Muscle layer of colon (tissue), 2 donors: ENCODE results near the gene CACNA1D.

Experiments
- H3K27ac ChIP-seq: one replicate; pipeline ENCODE4 v1.7.0; 2013; ENCODE audit warnings: low read depth, mild to moderate bottlenecking, low read length, moderate library complexity
- H3K27me3 ChIP-seq, 2 donors: one replicate each; pipeline ENCODE4 v1.7.0; 2013; ENCODE audit warnings: low read length in 2 of 2, mild to moderate bottlenecking in 2 of 2; ENCODE audit not compliant: insufficient read depth in 2 of 2, control insufficient read depth in 1 of 2
- H3K36me3 ChIP-seq: one replicate; pipeline ENCODE4 v1.7.0; 2013; ENCODE audit warnings: mild to moderate bottlenecking, low read length; ENCODE audit not compliant: insufficient read depth
- H3K4me1 ChIP-seq: one replicate; pipeline ENCODE4 v1.7.0; 2013; ENCODE audit warnings: mild to moderate bottlenecking, low read length; ENCODE audit not compliant: insufficient read depth
- H3K4me3 ChIP-seq, 2 donors: one replicate each; pipeline ENCODE4 v1.7.0; 2013; ENCODE audit warnings: low read length in 2 of 2, low read depth in 1 of 2, mild to moderate bottlenecking in 1 of 2, moderate library complexity in 1 of 2
- H3K9ac ChIP-seq: one replicate; pipeline ENCODE4 v1.7.0; 2013; ENCODE audit warnings: low read length
- H3K9me3 ChIP-seq: one replicate; pipeline ENCODE4 v1.7.0; 2013; ENCODE audit warnings: mild to moderate bottlenecking, low read length
- donor health status: abdominal sarcoma.
- donor health status: Adenocarcinoma of cecum.

Gene CACNA1D

GRCh38 chr3:53496392-53496670, 1.9 kb downstream of the CACNA1D start:
- H3K4me3 ChIP-seq: no peak overlapping the region
- no peak overlapping the region for H3K9ac ChIP-seq
- peaks cover 29% of the 10 kb centered on the region for H3K4me1 ChIP-seq
- H3K27ac ChIP-seq: peak overlapping the region; percentile 49
- no peaks in the 10 kb centered on the region for H3K27me3 ChIP-seq
- H3K9me3 ChIP-seq: no peaks in the 10 kb centered on the region
- no peaks in the 10 kb centered on the region for H3K36me3 ChIP-seq

DNA sequence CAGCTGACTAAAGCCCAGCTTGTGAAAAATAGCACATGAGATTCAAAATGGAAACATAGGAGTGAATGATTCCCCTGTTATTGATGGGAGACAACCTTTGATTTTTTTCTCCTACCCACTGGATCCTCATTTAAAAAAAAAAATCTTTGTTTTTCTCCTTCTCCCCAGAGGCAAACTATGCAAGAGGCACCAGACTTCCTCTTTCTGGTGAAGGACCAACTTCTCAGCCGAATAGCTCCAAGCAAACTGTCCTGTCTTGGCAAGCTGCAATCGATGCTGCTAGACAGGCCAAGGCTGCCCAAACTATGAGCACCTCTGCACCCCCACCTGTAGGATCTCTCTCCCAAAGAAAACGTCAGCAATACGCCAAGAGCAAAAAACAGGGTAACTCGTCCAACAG, 2.6 kb downstream of the CACNA1D start:
- Histone ChIP-seq H3K4me3 (no peak overlapping the region), H3K9me3 (no peaks in the 10 kb centered on the region), H3K27ac (no peak overlapping the region), H3K27me3 (no peaks in the 10 kb centered on the region), H3K36me3 (no peaks in the 10 kb centered on the region), H3K9ac (no peak overlapping the region), H3K4me1 (peaks cover 29% of the 10 kb centered on the region)

GRCh38 chr3:53498806-53499641, 4.6 kb downstream of the CACNA1D start:
- Histone ChIP-seq H3K27ac (peak overlapping the region; percentile 49), H3K9me3 (no peaks in the 10 kb centered on the region), H3K27me3 (no peaks in the 10 kb centered on the region), H3K4me1 (peaks cover 33% of the 10 kb centered on the region), H3K36me3 (no peaks in the 10 kb centered on the region), H3K9ac (no peak overlapping the region), H3K4me3 (no peak overlapping the region)

- H3K27ac ChIP-seq: no peak overlapping the region
- peaks cover 33% of the 10 kb centered on the region for H3K4me1 ChIP-seq
- H3K36me3 ChIP-seq: no peaks in the 10 kb centered on the region
- H3K4me3 ChIP-seq: no peak overlapping the region
- no peaks in the 10 kb centered on the region for H3K27me3 ChIP-seq
- no peaks in the 10 kb centered on the region for H3K9me3 ChIP-seq
- no peak overlapping the region for H3K9ac ChIP-seq
Observed at GRCh38 chr3:53500165-53500777, 5.9 kb downstream of the CACNA1D start.

DNA sequence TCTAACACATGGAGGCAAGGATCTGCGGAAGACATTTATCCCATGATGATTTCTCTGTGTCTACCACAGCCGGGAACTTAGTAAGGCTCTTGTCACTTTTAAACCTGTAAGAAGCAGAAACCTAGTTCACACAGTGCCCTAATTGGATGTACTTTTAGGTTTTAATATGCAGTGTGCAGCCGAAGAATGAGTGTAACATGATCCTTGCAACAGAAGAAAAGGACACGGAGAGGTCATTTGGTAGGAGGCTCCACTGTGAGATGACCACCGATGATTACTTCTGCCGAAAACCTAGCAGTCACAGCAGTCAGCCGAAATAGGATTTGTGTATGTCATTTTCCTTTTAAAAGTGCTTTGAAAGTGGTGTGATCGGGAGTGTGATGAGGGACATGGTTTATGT, 6.8 kb downstream of the CACNA1D start:
- H3K4me1 ChIP-seq: peaks cover 33% of the 10 kb centered on the region
- H3K36me3 ChIP-seq: no peaks in the 10 kb centered on the region
- H3K4me3 ChIP-seq: no peak overlapping the region
- no peak overlapping the region for H3K27ac ChIP-seq
- no peaks in the 10 kb centered on the region for H3K9me3 ChIP-seq
- H3K9ac ChIP-seq: no peak overlapping the region
- no peaks in the 10 kb centered on the region for H3K27me3 ChIP-seq

GRCh38 chr3:53502737-53503136, 8.3 kb downstream of the CACNA1D start:
- Histone ChIP-seq H3K9me3 (no peaks in the 10 kb centered on the region), H3K4me1 (peaks cover 22% of the 10 kb centered on the region), H3K27me3 (no peaks in the 10 kb centered on the region), H3K27ac (no peak overlapping the region), H3K9ac (no peak overlapping the region), H3K4me3 (no peak overlapping the region), H3K36me3 (no peaks in the 10 kb centered on the region)

DNA sequence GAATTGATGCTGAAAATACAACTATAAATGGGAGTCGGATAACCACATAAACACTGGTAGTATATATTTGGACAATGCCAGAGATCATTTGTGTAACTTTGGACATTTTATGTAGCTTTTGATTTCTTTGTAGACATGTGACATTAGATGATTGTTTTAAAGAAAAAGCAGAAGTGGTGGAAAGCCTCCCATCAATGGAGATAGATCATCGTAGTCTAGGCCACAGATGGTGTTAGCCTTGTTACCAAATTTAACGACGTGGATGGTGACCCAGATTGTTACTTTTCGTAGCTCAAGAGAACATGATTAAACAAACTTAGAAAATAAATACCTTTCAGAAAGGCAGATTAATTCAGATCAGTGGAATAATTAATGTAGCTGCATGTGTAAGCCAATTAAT, 8.8 kb downstream of the CACNA1D start:
- no peaks in the 10 kb centered on the region for H3K27me3 ChIP-seq
- peaks cover 17% of the 10 kb centered on the region for H3K4me1 ChIP-seq
- H3K4me3 ChIP-seq: no peak overlapping the region
- H3K9me3 ChIP-seq: no peaks in the 10 kb centered on the region
- no peak overlapping the region for H3K9ac ChIP-seq
- no peaks in the 10 kb centered on the region for H3K36me3 ChIP-seq
- H3K27ac ChIP-seq: no peak overlapping the region

- Histone ChIP-seq H3K9me3 (no peaks in the 10 kb centered on the region), H3K4me1 (peaks cover 4% of the 10 kb centered on the region), H3K4me3 (no peak overlapping the region), H3K36me3 (no peaks in the 10 kb centered on the region), H3K27me3 (no peaks in the 10 kb centered on the region), H3K9ac (no peak overlapping the region), H3K27ac (no peak overlapping the region)
Observed at GRCh38 chr3:53506110-53506762, 11.8 kb downstream of the CACNA1D start.

DNA sequence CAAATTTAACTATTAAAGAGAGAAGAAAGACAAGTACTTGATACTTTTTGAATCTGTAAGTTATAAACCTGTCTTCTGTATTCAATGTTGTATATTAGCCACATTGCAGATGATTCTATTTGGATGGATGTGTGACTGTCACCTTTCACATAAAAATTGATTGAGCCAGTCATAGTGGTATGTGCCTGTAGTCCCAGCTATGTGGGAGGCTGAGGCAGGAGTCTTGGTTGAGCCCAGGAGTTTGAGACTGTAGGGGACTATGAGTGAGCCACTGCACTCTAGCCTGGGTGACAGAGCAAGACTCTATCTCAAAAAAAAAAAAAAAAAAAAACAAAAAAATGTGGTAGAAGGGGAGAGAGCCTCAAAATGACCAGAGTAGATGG, 12.3 kb downstream of the CACNA1D start:
- H3K27ac ChIP-seq: no peak overlapping the region

GRCh38 chr3:53509494-53509893, 15.1 kb downstream of the CACNA1D start:
- no peaks in the 10 kb centered on the region for H3K9me3 ChIP-seq
- no peak overlapping the region for H3K9ac ChIP-seq
- H3K27ac ChIP-seq: no peak overlapping the region
- H3K4me1 ChIP-seq: no peaks in the 10 kb centered on the region
- H3K4me3 ChIP-seq: no peak overlapping the region
- no peaks in the 10 kb centered on the region for H3K36me3 ChIP-seq
- no peaks in the 10 kb centered on the region for H3K27me3 ChIP-seq

More for the DNA sequence above, 12.3 kb downstream of the CACNA1D start:
- H3K4me3 ChIP-seq: no peak overlapping the region
- H3K27me3 ChIP-seq: no peaks in the 10 kb centered on the region
- H3K4me1 ChIP-seq: peaks cover 4% of the 10 kb centered on the region
- H3K36me3 ChIP-seq: no peaks in the 10 kb centered on the region
- no peaks in the 10 kb centered on the region for H3K9me3 ChIP-seq
- H3K9ac ChIP-seq: no peak overlapping the region

GRCh38 chr3:53510508-53510907, 16.1 kb downstream of the CACNA1D start:
- no peaks in the 10 kb centered on the region for H3K27me3 ChIP-seq
- no peak overlapping the region for H3K9ac ChIP-seq
- no peak overlapping the region for H3K4me3 ChIP-seq

More at GRCh38 chr3:53510508-53510907, 16.1 kb downstream of the CACNA1D start:
- no peaks in the 10 kb centered on the region for H3K4me1 ChIP-seq
- no peaks in the 10 kb centered on the region for H3K9me3 ChIP-seq
- no peaks in the 10 kb centered on the region for H3K36me3 ChIP-seq
- H3K27ac ChIP-seq: no peak overlapping the region
